SU-DHL-6 (cell line): ENCODE data around the gene CEP41.

Source experiments
- EZH2phosphoT487 ChIP-seq: fragments of 200-600 bp; sonication (generic), shearing (Covaris generic); conservative IDR thresholded peaks from 2 replicates; pipeline ENCODE4 v1.6.1; 2018; ENCODE audit warnings: mild to moderate bottlenecking, antibody characterized with exemption, low read length, moderate library complexity, mixed read lengths
- TF ChIP-seq, protein P1 (sequence below): fragments of 200-600 bp; sonication (generic); IDR thresholded peaks from one replicate; pipeline ENCODE4 v1.5.1; 2017; ENCODE audit warnings: antibody characterized with exemption, mild to moderate bottlenecking, low read length, moderate library complexity; ENCODE audit not compliant: insufficient read depth, poor library complexity, severe bottlenecking

DNA sequence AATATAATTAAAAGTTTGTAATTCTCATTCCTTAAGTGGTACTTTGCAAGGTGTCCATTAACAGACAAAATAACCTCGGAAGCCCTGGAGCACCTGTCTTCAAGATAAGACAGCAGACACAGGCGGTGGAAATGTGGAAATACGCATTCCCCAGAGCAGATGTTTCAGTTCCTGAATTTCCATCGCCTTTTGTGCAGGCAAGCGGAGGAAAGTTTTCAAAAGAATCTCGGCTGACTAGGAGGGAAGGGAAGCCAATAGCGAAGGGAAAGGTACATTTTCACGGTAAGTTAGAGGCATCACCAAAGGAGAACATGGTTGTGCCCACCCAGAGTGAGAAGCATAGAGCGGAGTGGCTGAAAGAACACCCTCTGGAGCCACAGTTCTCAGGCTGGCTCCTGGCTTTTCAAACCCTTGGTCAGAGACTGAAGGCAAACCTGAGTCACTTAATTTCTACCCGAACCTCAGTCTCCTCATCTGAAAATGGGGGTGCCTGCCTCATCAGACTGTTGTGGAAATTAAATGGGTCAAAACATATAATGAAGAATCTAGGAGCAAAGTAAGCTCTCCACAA, 46.9 kb downstream of the CEP41 start:
- TF ChIP-seq, protein P1, sequence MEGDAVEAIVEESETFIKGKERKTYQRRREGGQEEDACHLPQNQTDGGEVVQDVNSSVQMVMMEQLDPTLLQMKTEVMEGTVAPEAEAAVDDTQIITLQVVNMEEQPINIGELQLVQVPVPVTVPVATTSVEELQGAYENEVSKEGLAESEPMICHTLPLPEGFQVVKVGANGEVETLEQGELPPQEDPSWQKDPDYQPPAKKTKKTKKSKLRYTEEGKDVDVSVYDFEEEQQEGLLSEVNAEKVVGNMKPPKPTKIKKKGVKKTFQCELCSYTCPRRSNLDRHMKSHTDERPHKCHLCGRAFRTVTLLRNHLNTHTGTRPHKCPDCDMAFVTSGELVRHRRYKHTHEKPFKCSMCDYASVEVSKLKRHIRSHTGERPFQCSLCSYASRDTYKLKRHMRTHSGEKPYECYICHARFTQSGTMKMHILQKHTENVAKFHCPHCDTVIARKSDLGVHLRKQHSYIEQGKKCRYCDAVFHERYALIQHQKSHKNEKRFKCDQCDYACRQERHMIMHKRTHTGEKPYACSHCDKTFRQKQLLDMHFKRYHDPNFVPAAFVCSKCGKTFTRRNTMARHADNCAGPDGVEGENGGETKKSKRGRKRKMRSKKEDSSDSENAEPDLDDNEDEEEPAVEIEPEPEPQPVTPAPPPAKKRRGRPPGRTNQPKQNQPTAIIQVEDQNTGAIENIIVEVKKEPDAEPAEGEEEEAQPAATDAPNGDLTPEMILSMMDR: no peak
- TF ChIP-seq EZH2phosphoT487: no peak
